ENCODE measurements around the gene NCAPD3. TPM values are rescaled to one million over a fixed set of nuclear protein-coding genes. Genes with fewer than 3 reads are reported as not detected.
A peak's percentile ranks its signal among the peaks of the same experiment; 100 is the strongest.

NCAPD3 gene
- total and polyA plus RNA-seq, 3 experiments from 2014 or later = 14.3 to 80.4 (median 76.7) TPM

GRCh38 chr11:134153147-134153905, 70.4 kb downstream of the NCAPD3 start:
- Mint-ChIP-seq H3K36me3 (peaks cover 10 to 89% (median 17%) of the 10 kb centered on the region in 3 donors), H3K4me3 (no peak overlapping the region), H3K27ac (peak overlapping the region in 1 of 8 donors; percentile 77), H3K4me1 (no peaks in the 10 kb centered on the region), H3K27me3 (no peaks in the 10 kb centered on the region), H3K9me3 (no peaks in the 10 kb centered on the region)
- H3K27ac ChIP-seq (ENCODE audit: low read depth, low read length) = no peak overlapping the region
- no peaks in the 10 kb centered on the region for H3K9me3 ChIP-seq (ENCODE audit: low read length)
- H3K36me3 ChIP-seq (ENCODE audit: insufficient read depth, low read length) = peaks cover 29% of the 10 kb centered on the region
- DNase-seq = no peak
- H3K27me3 ChIP-seq (ENCODE audit: insufficient read depth, low read length, poor library complexity, severe bottlenecking) = no peaks in the 10 kb centered on the region
- POLR2A ChIA-PET = no interaction called here
- H3K4me3 ChIP-seq (ENCODE audit: low read length) = no peak overlapping the region
- H3K4me1 ChIP-seq (ENCODE audit: insufficient read depth, low read length) = no peaks in the 10 kb centered on the region
- CTCF ChIA-PET = no interaction called here

DNA sequence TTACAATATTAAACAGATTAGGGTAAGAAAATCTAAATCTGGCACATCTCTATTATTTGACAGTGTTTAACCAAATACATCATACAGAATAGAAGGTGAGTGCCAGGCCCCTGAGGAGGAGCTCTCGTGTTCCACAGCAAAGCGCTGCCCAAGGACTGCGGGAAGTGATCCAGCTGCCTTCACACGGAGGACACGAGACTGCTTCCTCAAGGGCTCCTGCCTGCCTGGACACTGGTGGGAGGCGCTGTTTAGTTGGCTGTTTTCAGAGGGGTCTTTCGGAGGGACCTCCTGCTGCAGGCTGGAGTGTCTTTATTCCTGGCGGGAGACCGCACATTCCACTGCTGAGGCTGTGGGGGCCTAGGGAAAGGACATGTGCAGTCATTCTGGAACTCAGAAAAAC, 71.1 kb downstream of the NCAPD3 start:
- CTCF ChIA-PET = no interaction called here
- Histone ChIP-seq H3K36me3 (ENCODE audit: insufficient read depth, low read length) (peaks cover 23% of the 10 kb centered on the region), H3K4me3 (ENCODE audit: low read length) (no peak overlapping the region), H3K27me3 (ENCODE audit: insufficient read depth, low read length, poor library complexity, severe bottlenecking) (no peaks in the 10 kb centered on the region), H3K27ac (ENCODE audit: low read depth, low read length) (no peak overlapping the region), H3K9me3 (ENCODE audit: low read length) (no peaks in the 10 kb centered on the region), H3K4me1 (ENCODE audit: insufficient read depth, low read length) (no peaks in the 10 kb centered on the region)
- Mint-ChIP-seq H3K4me3 (no peak overlapping the region), H3K4me1 (no peaks in the 10 kb centered on the region), H3K27ac (peak overlapping the region in 1 of 8 donors; percentile 22), H3K9me3 (no peaks in the 10 kb centered on the region), H3K27me3 (no peaks in the 10 kb centered on the region), H3K36me3 (peaks cover 10 to 89% (median 17%) of the 10 kb centered on the region in 3 donors)
- no peak for DNase-seq
- POLR2A ChIA-PET = no interaction called here

DNA sequence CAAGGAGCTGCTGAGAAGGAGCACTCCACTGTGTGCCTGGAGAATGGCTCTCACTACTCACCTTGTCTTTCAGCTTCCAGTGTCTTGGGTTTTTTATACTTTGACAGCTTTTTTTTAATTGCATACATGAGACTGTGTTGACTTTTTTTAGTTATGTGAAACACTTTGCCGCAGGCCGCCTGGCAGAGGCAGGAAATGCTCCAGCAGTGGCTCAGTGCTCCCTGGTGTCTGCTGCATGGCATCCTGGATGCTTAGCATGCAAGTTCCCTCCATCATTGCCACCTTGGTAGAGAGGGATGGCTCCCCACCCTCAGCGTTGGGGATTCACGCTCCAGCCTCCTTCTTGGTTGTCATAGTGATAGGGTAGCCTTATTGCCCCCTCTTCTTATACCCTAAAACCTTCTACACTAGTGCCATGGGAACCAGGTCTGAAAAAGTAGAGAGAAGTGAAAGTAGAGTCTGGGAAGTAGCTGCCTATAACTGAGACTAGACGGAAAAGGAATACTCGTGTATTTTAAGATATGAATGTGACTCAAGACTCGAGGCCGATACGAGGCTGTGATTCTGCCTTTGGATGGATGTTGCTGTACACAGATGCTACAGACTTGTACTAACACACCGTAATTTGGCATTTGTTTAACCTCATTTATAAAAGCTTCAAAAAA, 72.6 kb downstream of the NCAPD3 start:
- Histone ChIP-seq H3K27ac (ENCODE audit: low read depth, low read length) (no peak overlapping the region), H3K4me1 (ENCODE audit: insufficient read depth, low read length) (no peaks in the 10 kb centered on the region), H3K9me3 (ENCODE audit: low read length) (no peaks in the 10 kb centered on the region), H3K27me3 (ENCODE audit: insufficient read depth, low read length, poor library complexity, severe bottlenecking) (no peaks in the 10 kb centered on the region), H3K4me3 (ENCODE audit: low read length) (no peak overlapping the region), H3K36me3 (ENCODE audit: insufficient read depth, low read length) (peaks cover 15% of the 10 kb centered on the region)
- CTCF ChIA-PET = no interaction called here
- Mint-ChIP-seq H3K27ac (peak overlapping the region in 2 of 8 donors; percentile 14 to 77), H3K9me3 (no peaks in the 10 kb centered on the region), H3K4me3 (no peak overlapping the region), H3K36me3 (peaks cover 0 to 80% (median 12%) of the 10 kb centered on the region in 3 donors), H3K27me3 (no peaks in the 10 kb centered on the region), H3K4me1 (no peaks in the 10 kb centered on the region)
- POLR2A ChIA-PET = no interaction called here
- DNase-seq = no peak

DNA sequence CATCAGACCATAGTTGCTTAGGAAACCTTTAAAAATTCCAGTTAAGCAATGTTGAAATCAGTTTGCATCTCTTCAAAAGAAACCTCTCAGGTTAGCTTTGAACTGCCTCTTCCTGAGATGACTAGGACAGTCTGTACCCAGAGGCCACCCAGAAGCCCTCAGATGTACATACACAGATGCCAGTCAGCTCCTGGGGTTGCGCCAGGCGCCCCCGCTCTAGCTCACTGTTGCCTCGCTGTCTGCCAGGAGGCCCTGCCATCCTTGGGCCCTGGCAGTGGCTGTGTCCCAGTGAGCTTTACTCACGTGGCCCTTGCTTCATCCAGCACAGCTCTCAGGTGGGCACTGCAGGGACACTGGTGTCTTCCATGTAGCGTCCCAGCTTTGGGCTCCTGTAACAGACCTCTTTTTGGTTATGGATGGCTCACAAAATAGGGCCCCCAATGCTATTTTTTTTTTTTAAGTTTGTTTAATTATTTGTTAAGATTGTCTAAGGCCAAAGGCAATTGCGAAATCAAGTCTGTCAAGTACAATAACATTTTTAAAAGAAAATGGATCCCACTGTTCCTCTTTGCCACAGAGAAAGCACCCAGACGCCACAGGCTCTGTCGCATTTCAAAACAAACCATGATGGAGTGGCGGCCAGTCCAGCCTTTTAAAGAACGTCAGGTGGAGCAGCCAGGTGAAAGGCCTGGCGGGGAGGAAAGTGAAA, 73.4 kb downstream of the NCAPD3 start:
- H3K9me3 Mint-ChIP-seq = no peaks in the 10 kb centered on the region
- no peaks in the 10 kb centered on the region for H3K4me1 Mint-ChIP-seq
- Histone ChIP-seq H3K27me3 (ENCODE audit: insufficient read depth, low read length, poor library complexity, severe bottlenecking) (no peaks in the 10 kb centered on the region), H3K9me3 (ENCODE audit: low read length) (no peaks in the 10 kb centered on the region), H3K4me3 (ENCODE audit: low read length) (no peak overlapping the region), H3K36me3 (ENCODE audit: insufficient read depth, low read length) (peaks cover 8% of the 10 kb centered on the region), H3K4me1 (ENCODE audit: insufficient read depth, low read length) (no peaks in the 10 kb centered on the region), H3K27ac (ENCODE audit: low read depth, low read length) (no peak overlapping the region)
- H3K4me3 Mint-ChIP-seq = no peak overlapping the region
- peaks cover 0 to 78% (median 8%) of the 10 kb centered on the region in 3 donors for H3K36me3 Mint-ChIP-seq
- POLR2A ChIA-PET = no interaction called here
- CTCF ChIA-PET = interaction anchor here (1.7 kb wide), 1 partner anchor 100 kb away, joined by 5 read pairs; no protein-coding TSS in a partner anchor
- H3K27me3 Mint-ChIP-seq = no peaks in the 10 kb centered on the region
- DNase-seq = no peak
- H3K27ac Mint-ChIP-seq = no peak overlapping the region

DNA sequence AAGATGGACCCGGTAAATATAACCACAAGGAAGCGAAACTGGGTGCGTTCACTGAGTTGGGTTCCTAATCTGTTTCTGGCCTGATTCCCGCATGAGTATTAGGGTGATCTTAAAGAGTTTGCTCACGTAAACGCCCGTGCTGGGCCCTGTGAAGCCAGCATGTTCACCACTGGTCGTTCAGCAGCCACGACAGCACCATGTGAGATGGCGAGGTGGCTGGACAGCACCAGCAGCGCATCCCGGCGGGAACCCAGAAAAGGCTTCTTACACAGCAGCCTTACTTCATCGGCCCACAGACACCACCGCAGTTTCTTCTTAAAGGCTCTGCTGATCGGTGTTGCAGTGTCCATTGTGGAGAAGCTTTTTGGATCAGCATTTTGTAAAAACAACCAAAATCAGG, 74.4 kb downstream of the NCAPD3 start:
- CTCF ChIA-PET = interaction anchor here (1.7 kb wide), 1 partner anchor 99 kb away, joined by 5 read pairs; no protein-coding TSS in a partner anchor
- Histone ChIP-seq H3K27me3 (ENCODE audit: insufficient read depth, low read length, poor library complexity, severe bottlenecking) (no peaks in the 10 kb centered on the region), H3K4me3 (ENCODE audit: low read length) (no peak overlapping the region), H3K9me3 (ENCODE audit: low read length) (no peaks in the 10 kb centered on the region), H3K27ac (ENCODE audit: low read depth, low read length) (no peak overlapping the region), H3K36me3 (ENCODE audit: insufficient read depth, low read length) (peaks cover 8% of the 10 kb centered on the region), H3K4me1 (ENCODE audit: insufficient read depth, low read length) (no peaks in the 10 kb centered on the region)
- Mint-ChIP-seq H3K27ac (no peak overlapping the region), H3K27me3 (no peaks in the 10 kb centered on the region), H3K4me3 (no peak overlapping the region), H3K36me3 (peaks cover 0 to 76% (median 3%) of the 10 kb centered on the region in 3 donors), H3K9me3 (no peaks in the 10 kb centered on the region), H3K4me1 (no peaks in the 10 kb centered on the region)
- DNase-seq = no peak
- POLR2A ChIA-PET = no interaction called here

DNA sequence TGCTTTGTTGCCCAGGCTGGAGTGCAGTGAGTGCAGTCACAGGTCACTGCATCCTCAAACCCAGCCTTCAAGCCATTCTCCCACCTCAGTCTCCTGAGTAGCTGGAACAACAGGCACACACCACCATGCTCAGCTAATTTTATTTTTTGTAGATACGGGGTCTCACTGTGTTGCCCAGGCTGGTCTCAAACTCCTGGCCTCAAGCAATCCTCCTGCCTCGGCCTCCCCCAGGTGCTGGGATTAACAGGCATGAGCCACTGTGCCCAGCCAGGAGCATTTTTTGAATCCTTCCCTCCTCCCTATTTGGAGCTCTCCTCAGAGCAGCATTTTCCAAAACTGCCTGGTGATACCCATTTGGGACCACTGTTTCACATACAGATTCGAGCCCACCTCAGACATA, 77.2 kb downstream of the NCAPD3 start:
- ChIA-PET POLR2A (no interaction called here), CTCF (interaction anchor here (1.0 kb wide), 1 partner anchor 96 kb away, joined by 3 read pairs; no protein-coding TSS in a partner anchor)
- peaks cover 0 to 63% (median 4%) of the 10 kb centered on the region in 3 donors for H3K36me3 Mint-ChIP-seq

DNA sequence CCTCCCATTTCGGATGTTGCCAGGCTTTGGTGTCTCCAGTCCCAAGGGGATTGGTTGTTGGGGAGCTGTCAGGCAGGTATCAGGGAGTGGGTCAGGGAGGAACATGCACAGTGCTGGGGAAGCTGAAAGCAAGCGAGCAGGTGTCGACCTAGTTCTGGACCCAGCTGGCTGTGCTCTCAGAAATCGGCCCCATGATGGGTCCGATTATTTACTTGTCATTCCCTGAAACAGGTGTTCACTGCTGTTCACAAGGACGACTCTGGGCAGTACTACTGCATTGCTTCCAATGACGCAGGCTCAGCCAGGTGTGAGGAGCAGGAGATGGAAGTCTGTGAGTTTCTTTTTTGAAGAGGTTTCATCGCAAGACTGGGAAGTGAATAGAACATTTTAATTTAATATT, 78.1 kb downstream of the NCAPD3 start:
- H3K27me3 Mint-ChIP-seq = no peaks in the 10 kb centered on the region
- POLR2A ChIA-PET = no interaction called here

More for the DNA sequence above, 77.2 kb downstream of the NCAPD3 start:
- Histone ChIP-seq H3K27me3 (ENCODE audit: insufficient read depth, low read length, poor library complexity, severe bottlenecking) (no peaks in the 10 kb centered on the region), H3K36me3 (ENCODE audit: insufficient read depth, low read length) (peaks cover 2% of the 10 kb centered on the region), H3K27ac (ENCODE audit: low read depth, low read length) (no peak overlapping the region), H3K4me1 (ENCODE audit: insufficient read depth, low read length) (no peaks in the 10 kb centered on the region), H3K9me3 (ENCODE audit: low read length) (no peaks in the 10 kb centered on the region), H3K4me3 (ENCODE audit: low read length) (no peak overlapping the region)
- H3K27ac Mint-ChIP-seq = no peak overlapping the region
- H3K9me3 Mint-ChIP-seq = no peaks in the 10 kb centered on the region
- DNase-seq = no peak
- no peaks in the 10 kb centered on the region for H3K27me3 Mint-ChIP-seq
- H3K4me3 Mint-ChIP-seq = no peak overlapping the region
- H3K4me1 Mint-ChIP-seq = peaks cover 0 to 6% (median 0%) of the 10 kb centered on the region in 3 donors

GRCh38 chr11:134144744-134145143, 79.0 kb downstream of the NCAPD3 start:
- peaks cover 0 to 51% (median 4%) of the 10 kb centered on the region in 3 donors for H3K36me3 Mint-ChIP-seq
- peak overlapping the region in 1 of 8 donors; percentile 1 for H3K27ac Mint-ChIP-seq
- DNase-seq = no peak
- ChIA-PET CTCF (interaction anchor here (0.8 kb wide), 1 partner anchor 10 kb away, joined by 3 read pairs; no protein-coding TSS in a partner anchor), POLR2A (no interaction called here)
- no peaks in the 10 kb centered on the region for H3K27me3 Mint-ChIP-seq
- Histone ChIP-seq H3K4me3 (ENCODE audit: low read length) (no peak overlapping the region), H3K27me3 (ENCODE audit: insufficient read depth, low read length, poor library complexity, severe bottlenecking) (no peaks in the 10 kb centered on the region), H3K27ac (ENCODE audit: low read depth, low read length) (no peak overlapping the region), H3K9me3 (ENCODE audit: low read length) (no peaks in the 10 kb centered on the region), H3K36me3 (ENCODE audit: insufficient read depth, low read length) (no peaks in the 10 kb centered on the region), H3K4me1 (ENCODE audit: insufficient read depth, low read length) (no peaks in the 10 kb centered on the region)
- no peak overlapping the region for H3K4me3 Mint-ChIP-seq
- H3K4me1 Mint-ChIP-seq = peaks cover 0 to 8% (median 1%) of the 10 kb centered on the region in 3 donors
- no peaks in the 10 kb centered on the region for H3K9me3 Mint-ChIP-seq

More for the DNA sequence above, 78.1 kb downstream of the NCAPD3 start:
- Mint-ChIP-seq H3K9me3 (no peaks in the 10 kb centered on the region), H3K27ac (no peak overlapping the region), H3K4me3 (no peak overlapping the region), H3K4me1 (peaks cover 0 to 6% (median 0%) of the 10 kb centered on the region in 3 donors), H3K36me3 (peaks cover 0 to 57% (median 4%) of the 10 kb centered on the region in 3 donors)
- no peaks in the 10 kb centered on the region for H3K36me3 ChIP-seq (ENCODE audit: insufficient read depth, low read length)
- no peaks in the 10 kb centered on the region for H3K4me1 ChIP-seq (ENCODE audit: insufficient read depth, low read length)
- no peak for DNase-seq
- H3K4me3 ChIP-seq (ENCODE audit: low read length) = no peak overlapping the region
- H3K27me3 ChIP-seq (ENCODE audit: insufficient read depth, low read length, poor library complexity, severe bottlenecking) = no peaks in the 10 kb centered on the region
- H3K9me3 ChIP-seq (ENCODE audit: low read length) = no peaks in the 10 kb centered on the region
- H3K27ac ChIP-seq (ENCODE audit: low read depth, low read length) = no peak overlapping the region
- CTCF ChIA-PET = interaction anchor here (1.0 kb wide), 1 partner anchor 95 kb away, joined by 3 read pairs; no protein-coding TSS in a partner anchor
